ENCODE measurements around the gene PAPOLB.

PAPOLB gene

DNA sequence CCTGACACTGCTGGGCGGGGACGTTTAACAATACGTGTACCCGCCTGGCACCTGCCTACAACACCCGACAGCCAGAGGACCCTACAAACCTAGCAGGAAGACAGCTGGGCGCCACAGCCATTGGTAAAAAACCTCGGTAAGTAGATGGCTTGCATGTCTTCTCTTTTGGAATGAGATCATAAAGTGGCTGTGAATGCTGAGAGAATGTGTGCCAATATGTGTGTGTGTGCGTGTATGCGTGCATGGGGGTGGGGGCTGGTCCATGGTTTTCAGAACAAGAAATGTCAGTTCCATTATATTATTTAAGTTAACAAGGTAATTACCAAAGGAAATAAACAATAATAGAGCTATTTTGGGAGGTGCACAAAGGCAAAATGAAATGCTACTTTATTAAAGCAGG lies 39.2 kb downstream of the PAPOLB start:
- no peak for FAIRE-seq

DNA sequence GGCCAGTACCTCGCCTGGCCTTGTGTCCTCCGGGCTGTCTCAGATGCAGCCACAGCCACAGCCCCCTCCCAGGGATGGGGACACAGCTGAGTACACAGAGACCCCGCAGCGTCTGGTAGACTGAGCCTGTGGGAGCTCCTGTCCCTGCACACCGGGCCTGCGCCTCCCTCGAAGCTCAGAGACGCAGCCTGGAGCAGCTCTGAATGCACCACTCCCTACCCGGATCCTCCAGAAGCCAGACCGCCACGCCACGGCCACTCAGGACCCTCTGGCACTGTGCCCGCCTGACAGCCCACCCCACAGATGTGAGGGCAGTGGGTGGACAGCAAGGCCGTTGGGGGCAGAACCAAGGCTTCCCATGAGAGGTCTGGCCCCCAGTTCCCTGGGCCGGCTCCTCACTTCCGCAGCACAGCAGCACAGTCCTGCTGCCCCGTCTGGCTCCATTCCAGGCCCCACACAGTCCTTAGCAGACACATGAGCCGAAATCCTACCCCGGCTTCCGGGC lies 40.8 kb downstream of the PAPOLB start:
- no peak for FAIRE-seq

DNA sequence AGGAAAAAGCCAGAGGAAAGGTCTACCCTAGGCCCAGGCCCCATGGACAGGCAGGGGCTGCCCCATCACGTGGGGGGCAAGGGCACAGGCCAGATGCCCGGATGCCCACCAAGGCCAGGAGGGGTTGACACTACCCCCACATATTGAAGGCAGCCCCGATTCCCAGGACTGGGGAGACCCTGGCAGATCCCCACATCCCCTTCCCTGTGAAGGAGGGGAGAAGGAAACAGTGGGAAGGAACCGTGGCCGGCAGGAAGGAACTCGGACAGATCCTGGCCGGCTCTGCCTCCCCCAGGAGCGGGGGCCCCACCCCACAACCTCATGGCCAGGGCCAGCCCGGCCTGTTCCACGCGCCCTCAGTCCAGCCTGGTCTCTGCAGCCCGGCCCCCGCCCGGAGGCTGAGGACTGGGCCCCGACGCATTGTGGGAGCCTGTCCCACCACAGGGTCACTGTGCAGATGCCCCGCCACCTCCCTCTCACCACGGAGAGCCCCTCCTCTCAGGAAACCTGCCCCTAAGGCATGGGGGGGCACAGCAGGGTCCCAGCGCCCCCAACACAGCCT lies 41.3 kb downstream of the PAPOLB start:
- FAIRE-seq = no peak

DNA sequence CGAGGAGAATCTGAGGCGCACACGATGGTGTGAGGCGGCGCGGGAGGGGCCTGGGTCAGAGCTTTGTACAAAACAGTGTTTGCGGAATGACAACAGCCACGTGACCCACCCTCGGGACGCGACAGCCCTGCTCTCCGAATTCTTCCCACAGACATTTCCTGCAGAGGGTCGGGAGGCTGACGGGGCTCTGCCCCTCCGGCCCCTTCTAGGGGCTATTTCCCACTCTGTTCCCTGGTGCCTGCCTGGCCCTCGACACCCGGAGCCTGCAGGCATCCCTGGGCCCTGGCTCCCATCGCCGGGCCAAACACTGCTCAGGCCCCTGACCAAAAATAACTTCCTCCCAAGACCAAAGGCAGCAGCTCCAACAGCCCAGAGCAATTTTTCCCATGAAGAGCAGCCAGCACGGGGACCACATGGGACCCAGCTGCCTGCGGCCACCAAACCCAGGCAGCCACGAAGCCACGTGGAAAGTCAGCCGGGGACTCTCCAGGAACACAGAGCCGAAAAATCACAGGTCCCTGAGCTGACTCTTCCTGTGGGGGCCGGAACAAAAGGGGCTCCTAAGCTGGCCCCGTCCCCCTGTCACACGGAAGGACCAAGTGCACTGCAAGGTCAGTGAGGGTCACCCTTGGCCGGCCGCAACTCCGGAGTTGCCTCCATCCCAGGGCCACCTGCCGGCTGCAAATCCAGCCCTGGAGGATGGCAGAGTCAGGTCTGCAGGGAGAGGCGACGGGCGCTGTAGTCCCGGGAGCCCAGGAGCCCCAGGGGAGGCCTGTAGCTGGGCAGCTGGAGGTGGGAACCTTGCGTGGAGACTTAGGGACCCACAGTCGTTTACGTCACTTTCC lies 42.0 kb downstream of the PAPOLB start:
- FAIRE-seq = no peak

- FAIRE-seq = no peak
Observed at GRCh38 chr7:4818000-4818794, 43.6 kb downstream of the PAPOLB start.

DNA sequence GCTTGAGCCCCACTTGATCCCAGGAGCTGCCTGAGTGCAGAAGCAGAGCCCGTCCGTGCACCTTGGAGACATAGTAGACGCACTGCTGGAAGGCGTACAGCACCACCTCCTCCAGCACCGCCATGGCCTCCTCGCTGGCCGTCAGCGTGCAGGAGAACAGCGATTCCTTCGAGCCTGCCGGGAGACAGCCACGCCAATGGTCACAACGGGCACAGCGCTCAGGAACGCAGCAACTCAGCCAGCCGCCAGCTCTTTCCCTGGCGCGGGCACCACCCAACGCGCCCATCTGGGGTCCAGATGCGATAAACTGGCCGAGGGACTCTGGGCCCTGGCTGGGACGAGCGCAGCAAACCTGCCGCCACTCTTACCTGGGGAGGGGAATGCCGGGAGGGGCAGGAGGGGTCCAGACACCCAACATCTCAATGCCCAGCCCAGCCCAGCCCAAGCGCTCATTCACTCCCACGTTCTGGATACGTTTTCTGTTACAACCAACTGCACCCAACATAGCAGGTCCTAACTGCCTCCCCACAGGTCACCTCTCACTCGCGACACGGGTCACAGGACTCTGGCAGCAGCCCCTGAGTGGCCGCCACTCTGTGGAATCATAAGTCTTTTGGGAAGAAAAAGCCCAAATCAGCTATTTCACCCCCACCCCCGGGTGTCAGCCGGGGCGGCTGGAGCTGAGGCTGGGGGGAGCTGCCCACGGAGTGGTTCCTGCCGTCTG lies 44.5 kb downstream of the PAPOLB start:
- FAIRE-seq = no peak

- FAIRE-seq = no peak
Observed at GRCh38 chr7:4816419-4817080, 45.3 kb downstream of the PAPOLB start.

DNA sequence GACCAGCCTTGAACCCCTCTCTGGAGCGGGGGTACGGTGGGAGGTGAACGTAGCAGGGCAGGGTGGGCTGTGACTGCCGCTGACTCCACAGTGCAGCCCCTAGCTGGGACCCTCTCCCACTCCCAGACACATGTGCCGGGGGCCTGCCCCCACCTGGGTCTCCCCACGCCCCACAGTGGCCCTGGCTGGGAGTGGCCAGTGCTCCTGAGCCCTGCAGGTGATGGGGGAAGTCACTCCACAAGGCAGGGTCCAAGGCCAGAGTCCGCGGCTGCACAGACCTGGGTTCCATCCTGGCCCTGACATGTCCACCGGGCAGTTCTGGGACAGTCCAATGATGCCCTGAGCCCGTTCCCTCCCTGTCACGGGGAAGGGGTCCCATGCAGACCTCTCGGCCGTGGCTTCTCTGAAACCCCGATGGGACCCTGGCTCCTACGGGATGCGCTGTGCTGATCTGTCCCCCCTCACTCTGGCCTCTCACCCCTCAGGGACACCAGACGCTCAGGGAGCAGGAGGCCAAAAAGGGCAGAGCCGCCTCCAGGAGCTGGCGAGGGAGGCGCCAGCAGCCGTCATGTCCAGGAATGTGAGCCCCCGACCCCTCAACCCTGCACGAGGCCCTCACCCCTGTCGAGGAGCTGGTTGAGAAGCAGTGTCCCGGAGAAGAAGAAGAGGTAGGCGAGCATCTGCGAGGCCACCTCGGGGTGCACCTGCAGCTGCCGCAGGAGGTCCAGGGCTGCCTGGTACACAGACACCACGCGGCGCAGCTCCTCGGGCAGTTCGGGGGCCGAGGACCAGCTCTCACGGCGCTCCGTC lies 46.0 kb downstream of the PAPOLB start:
- no peak for FAIRE-seq

DNA sequence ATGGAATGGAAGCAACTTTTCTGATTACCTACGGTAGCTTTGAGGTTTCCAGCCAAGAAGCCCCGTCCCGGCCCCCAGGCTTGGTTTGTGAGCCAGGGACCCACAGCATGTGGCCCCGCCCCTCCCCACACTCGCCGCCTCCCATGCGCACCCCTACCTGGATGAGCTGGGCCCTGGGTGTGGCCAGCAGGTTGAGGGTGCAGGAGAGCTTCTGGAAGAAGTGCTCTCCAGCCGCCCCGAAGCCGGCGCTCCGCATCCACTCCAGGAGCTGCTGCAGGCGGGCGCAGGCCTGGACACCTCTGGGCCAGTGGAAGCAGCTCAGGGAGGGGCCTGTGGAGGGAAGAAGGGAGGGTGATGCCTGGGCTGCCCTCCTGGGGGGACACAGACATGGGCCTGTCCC lies 46.7 kb downstream of the PAPOLB start:
- no peak for FAIRE-seq

GRCh38 chr7:4814433-4814832 lies 47.4 kb downstream of the PAPOLB start:
- FAIRE-seq = no peak

GRCh38 chr7:4809666-4810065 lies 52.2 kb downstream of the PAPOLB start:
- no peak for FAIRE-seq

DNA sequence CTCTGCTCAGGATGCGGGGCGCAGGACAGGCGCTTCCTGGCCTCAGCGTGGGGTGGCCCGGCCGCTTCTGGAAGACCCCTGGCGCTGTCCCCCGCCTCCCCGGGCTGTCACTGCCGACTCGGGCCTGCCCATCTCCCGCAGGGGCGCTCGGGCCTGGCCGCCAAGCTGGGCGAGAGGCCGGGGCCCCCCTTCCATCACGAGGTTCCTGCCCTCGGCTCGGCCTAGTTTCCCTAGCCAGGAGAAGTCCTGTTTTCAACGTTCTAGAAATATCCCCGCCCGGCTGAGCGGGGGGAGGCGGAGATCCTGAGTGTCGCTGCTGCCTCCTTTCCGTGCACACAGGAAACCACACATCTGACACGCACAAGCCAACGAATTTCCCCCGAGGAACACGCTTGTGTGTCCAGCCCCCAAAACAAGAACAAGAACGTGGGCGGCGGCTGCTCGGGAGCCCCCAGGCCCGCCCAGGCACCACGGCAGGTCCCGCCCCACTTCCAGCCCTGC lies 52.7 kb downstream of the PAPOLB start:
- no peak for FAIRE-seq

- no peak for FAIRE-seq
Observed at GRCh38 chr7:4808565-4808964, 53.3 kb downstream of the PAPOLB start.

DNA sequence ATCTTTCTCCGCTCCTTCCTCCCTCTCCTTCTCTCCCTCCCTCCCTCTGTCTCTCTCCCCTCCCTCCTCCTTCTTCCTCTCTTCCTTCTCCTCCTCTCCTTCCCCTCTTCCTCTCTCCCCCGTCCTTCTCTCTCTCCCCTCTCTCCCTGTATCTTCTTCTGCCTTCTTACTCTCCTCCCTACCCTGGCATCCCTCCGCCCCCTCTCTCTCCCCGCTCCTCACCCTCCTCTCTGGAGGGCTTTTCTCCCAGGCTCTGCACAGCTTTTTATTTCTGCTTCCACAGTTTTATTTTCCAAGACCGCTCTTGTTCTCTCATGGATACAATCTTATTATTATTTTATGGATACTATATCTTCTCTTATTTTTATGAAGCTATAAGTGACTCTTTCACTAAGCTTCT lies 53.8 kb downstream of the PAPOLB start:
- FAIRE-seq = no peak

All from endometrium (tissue), 2 donors.